ENCODE results near the gene SAMHD1. TPM values are rescaled to one million over a fixed set of nuclear protein-coding genes. Genes with fewer than 3 reads are reported as not detected.

SAMHD1 gene
- total and polyA plus RNA-seq, 2 of the 8 experiments (the other 6 are each of a cell fraction or from before 2014, with no cell fraction given), result 22.0 to 37.1 TPM

GRCh38 chr20:36956674-36957073 is 5.2 kb upstream of the SAMHD1 start:
- ChIA-PET POLR2A (ENCODE audit: partially characterized antibody) (no interaction called here), CTCF (ENCODE audit: partially characterized antibody) (no interaction called here)
- no peak for FAIRE-seq

More at GRCh38 chr20:36956674-36957073, 5.2 kb upstream of the SAMHD1 start:
- Histone ChIP-seq H3K4me2 (ENCODE audit: insufficient read depth in 1 of 2, low read depth in 2 of 2, low read length in 2 of 2) (no peak overlapping the region), H2BK20ac (ENCODE audit: low read length) (no peak overlapping the region), H3K9me3 (ENCODE audit: insufficient read depth in 2 of 2, low read depth in 1 of 2, low read length in 1 of 2) (no peaks in the 10 kb centered on the region), H3K36me3 (ENCODE audit: control insufficient read depth in 2 of 4, insufficient read depth in 4 of 4, low read length in 3 of 4) (no peaks in the 10 kb centered on the region), H3K23ac (ENCODE audit: insufficient read length) (no peak overlapping the region), H3K18ac (ENCODE audit: extremely low read depth, low read length) (no peak overlapping the region), H3K4ac (replicated peaks; ENCODE audit: insufficient read length, low read depth, low read length) (no peak overlapping the region), H3K56ac (replicated peaks; ENCODE audit: insufficient read length, low read depth, low read length) (no peak overlapping the region), H3K79me1 (ENCODE audit: low read depth, low read length) (no peaks in the 10 kb centered on the region), H3K27ac (ENCODE audit: low read depth, low read length) (no peak overlapping the region), H4K8ac (ENCODE audit: extremely low read depth, insufficient read depth, low read length) (no peak overlapping the region), H3K4me1 (replicated peaks in 1 of 4; ENCODE audit: control insufficient read depth in 3 of 4, insufficient read depth in 4 of 4, low read length in 3 of 4) (peaks cover 0 to 5% (median 2%) of the 10 kb centered on the region in 4 experiments; a peak in 2 of 7 replicates), H2BK120ac (replicated peaks; ENCODE audit: low read depth, low read length) (no peak overlapping the region), H2BK5ac (ENCODE audit: low read depth, low read length) (no peak overlapping the region), H3K14ac (ENCODE audit: insufficient read length) (no peak overlapping the region), H4K91ac (replicated peaks; ENCODE audit: insufficient read length, low read length) (no peak overlapping the region), H2BK12ac (ENCODE audit: low read depth, low read length) (no peak overlapping the region), H3K23me2 (ENCODE audit: low read depth, low read length) (no peaks in the 10 kb centered on the region), H4K5ac (ENCODE audit: insufficient read length, low read depth, low read length) (no peak overlapping the region), H2BK15ac (ENCODE audit: low read length) (no peak overlapping the region), H3K27me3 (replicated peaks in 1 of 4; ENCODE audit: control insufficient read depth in 3 of 4, extremely low read depth in 1 of 4, insufficient read depth in 3 of 4, low read length in 3 of 4) (peaks cover 0 to 2% (median 0%) of the 10 kb centered on the region in 4 experiments; a peak in 1 of 7 replicates), H3K79me2 (ENCODE audit: control insufficient read depth in 1 of 2, insufficient read depth in 2 of 2, low read length in 2 of 2) (no peaks in the 10 kb centered on the region), H2AFZ (ENCODE audit: low read length) (no peak overlapping the region), H3K4me3 (ENCODE audit: extremely low read depth in 1 of 4, insufficient read depth in 2 of 4, low read depth in 3 of 4, low read length in 4 of 4) (no peak overlapping the region), H4K20me1 (replicated peaks in 1 of 2; ENCODE audit: control insufficient read depth in 1 of 2, insufficient read depth in 2 of 2, low read length in 2 of 2) (no peaks in the 10 kb centered on the region), H3K9ac (replicated peaks in 1 of 4; ENCODE audit: extremely low read depth in 1 of 4, low read depth in 3 of 4, low read length in 3 of 4) (no peak overlapping the region), H2AK5ac (ENCODE audit: low read depth, low read length) (no peak overlapping the region)
- no peak for DNase-seq (ENCODE audit: low read depth in 1 of 2, low spot score in 2 of 2)
- 88% methylated on average over 2 of the region's 2 CpGs; no CpG with 5 or more reads in 1 of the 2 experiments for WGBS, 2 experiments (ENCODE audit: extremely low coverage in 1 of 2, insufficient coverage in 1 of 2, insufficient read length in 1 of 2, insufficient replicate concordance in 2 of 2, low coverage in 1 of 2, low lambda C conversion rate in 2 of 2, missing lambda C conversion rate in 1 of 2)
- TF ChIP-seq CREB1 (IDR thresholded peaks at IDR 0.05) (no peak), RBBP5 (IDR thresholded peaks at IDR 0.05; ENCODE audit: borderline replicate concordance, low read depth, low read length) (no peak), KDM5A (IDR thresholded peaks at IDR 0.05; ENCODE audit: low read length) (no peak), SP2 (IDR thresholded peaks at IDR 0.05; ENCODE audit: low read length) (no peak), ASH2L (IDR thresholded peaks at IDR 0.05; ENCODE audit: low read length) (no peak), NRF1 (IDR thresholded peaks at IDR 0.05; ENCODE audit: low read depth, low read length) (no peak), SP4 (IDR thresholded peaks at IDR 0.05; ENCODE audit: low read length) (no peak), SUZ12 (IDR thresholded peaks at IDR 0.05; ENCODE audit: low read length) (no peak), KDM4A (IDR thresholded peaks at IDR 0.05; ENCODE audit: low read depth, low read length, severe bottlenecking) (no peak), CBX5 (IDR thresholded peaks at IDR 0.05; ENCODE audit: low read depth, low read length) (no peak), YY1 (IDR thresholded peaks at IDR 0.05; ENCODE audit: low read depth, low read length) (no peak), RXRA (IDR thresholded peaks at IDR 0.05; ENCODE audit: insufficient read depth, low read depth, low read length) (no peak), POU5F1 (IDR thresholded peaks at IDR 0.05; ENCODE audit: low read depth, low read length) (no peak), CHD1 (IDR thresholded peaks at IDR 0.05; ENCODE audit: low read depth, low read length) (no peak), EZH2 (IDR thresholded peaks at IDR 0.05; ENCODE audit: low read depth, low read length, severe bottlenecking) (no peak)
